Measurements from ENCODE around the gene CEP164.

CEP164 gene

DNA sequence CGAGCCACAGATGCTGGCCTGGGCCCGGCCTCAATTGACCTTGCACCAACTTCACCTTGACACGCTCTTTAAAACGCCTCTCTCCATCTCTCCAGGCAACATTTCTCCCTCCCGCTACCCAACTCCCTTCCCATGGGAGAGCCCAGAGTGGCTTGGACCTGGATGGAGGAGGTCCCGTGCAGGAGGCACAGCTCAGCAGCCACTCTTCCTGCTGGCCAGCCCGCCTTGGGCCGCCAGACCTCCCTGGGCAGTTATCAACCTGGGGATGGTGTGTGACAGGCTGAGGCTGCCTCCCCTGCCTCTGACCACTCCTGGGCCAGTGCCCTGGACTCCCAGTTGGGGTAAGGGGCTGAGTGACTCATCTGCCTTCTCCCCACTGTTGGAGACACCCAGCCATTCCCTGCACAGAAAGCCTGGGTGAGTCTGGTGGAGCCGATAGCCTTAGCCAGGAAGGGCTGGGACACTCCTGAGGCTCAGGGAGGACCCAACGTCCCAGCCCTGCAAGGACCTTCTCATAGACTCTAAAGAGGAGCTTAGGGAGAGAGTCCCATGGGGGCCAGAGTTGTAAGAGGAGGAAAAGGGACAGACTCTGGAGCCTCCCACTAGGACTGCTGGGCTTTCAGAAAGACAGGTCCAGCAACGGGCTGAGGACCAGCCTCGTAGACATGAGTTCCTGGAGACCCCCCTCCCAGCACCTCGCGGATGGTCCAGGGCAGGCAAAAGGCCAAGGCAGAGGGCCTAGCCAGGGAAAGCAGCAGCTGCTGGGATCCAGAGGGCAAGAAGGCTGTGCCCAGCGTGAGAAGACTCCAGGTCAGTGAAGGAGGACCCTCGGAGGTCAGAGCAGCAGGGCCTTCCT is 131.7 kb downstream of the CEP164 start:
- H2AK5ac ChIP-seq (ENCODE audit: low read length, severe bottlenecking): no peak overlapping the region
- H4K8ac ChIP-seq (ENCODE audit: low read length): no peak overlapping the region
- H3K36me3 ChIP-seq (ENCODE audit: control insufficient read depth in 1 of 2, insufficient read depth in 2 of 2, low read depth in 1 of 2, low read length in 2 of 2): no peaks in the 10 kb centered on the region
- no peak overlapping the region for H3K18ac ChIP-seq (ENCODE audit: low read depth in 1 of 2, low read length in 2 of 2)
- DNase-seq: no peak
- no peak overlapping the region for H2BK15ac ChIP-seq (ENCODE audit: low read depth, poor library complexity, severe bottlenecking)
- peaks cover 53 to 55% of the 10 kb centered on the region in 2 experiments for H3K27me3 ChIP-seq (ENCODE audit: control insufficient read depth in 1 of 2, insufficient read depth in 1 of 2, low read length in 2 of 2)
- no peak overlapping the region for H3K9ac ChIP-seq (ENCODE audit: low read length)
- peaks cover 3% of the 10 kb centered on the region for H3K4me1 ChIP-seq (ENCODE audit: control insufficient read depth, insufficient read depth, low read depth, low read length)
- no peak overlapping the region for H2BK120ac ChIP-seq (ENCODE audit: low read depth, low read length)
- no peak overlapping the region for H3K27ac ChIP-seq (ENCODE audit: low read length, poor library complexity, severe bottlenecking)
- no peak overlapping the region for H4K91ac ChIP-seq (ENCODE audit: low read length)
- H2BK12ac ChIP-seq (ENCODE audit: low read length in 2 of 2): no peak overlapping the region
- 78% methylated on average over 16 of the region's 16 CpGs for WGBS
- no peak overlapping the region for H3K4me2 ChIP-seq (ENCODE audit: low read length, poor library complexity, severe bottlenecking)
- peak overlapping the region; percentile 11 for H2AFZ ChIP-seq (ENCODE audit: low read depth, low read length)
- H3K4me3 ChIP-seq (ENCODE audit: insufficient read depth in 1 of 2, low read depth in 1 of 2, low read length in 2 of 2): no peak overlapping the region
- no peaks in the 10 kb centered on the region for H3K79me1 ChIP-seq (replicated peaks; ENCODE audit: low read length, poor library complexity, severe bottlenecking)
- peaks cover 11% of the 10 kb centered on the region for H3K9me3 ChIP-seq (ENCODE audit: control insufficient read depth, low read length)
- no peak overlapping the region for H3K14ac ChIP-seq (ENCODE audit: low read length in 2 of 2)
- no peak overlapping the region for H3K23ac ChIP-seq (ENCODE audit: low read length in 2 of 2)
- no peak overlapping the region for H2BK5ac ChIP-seq (ENCODE audit: low read depth, low read length, poor library complexity, severe bottlenecking)
- no peak overlapping the region for H3K4ac ChIP-seq (ENCODE audit: low read depth in 1 of 2, low read length in 2 of 2)

DNA sequence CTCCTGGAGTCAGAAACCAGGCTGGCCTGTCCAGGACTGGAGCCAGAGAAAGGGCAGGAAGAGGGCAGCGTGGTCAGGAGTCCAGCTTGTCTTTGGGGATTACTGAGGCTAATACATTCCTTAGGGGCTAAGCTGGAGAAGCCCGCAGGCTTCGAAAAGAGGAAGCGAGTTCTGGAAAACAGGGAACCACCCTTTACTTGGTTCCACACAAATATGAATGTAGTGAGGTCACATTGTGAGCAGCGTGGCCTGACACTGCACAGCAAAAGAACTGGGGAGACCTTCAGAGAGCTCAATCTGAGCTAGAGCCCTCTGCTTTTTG is 132.3 kb downstream of the CEP164 start:
- Histone ChIP-seq H3K36me3 (ENCODE audit: control insufficient read depth in 1 of 2, insufficient read depth in 2 of 2, low read depth in 1 of 2, low read length in 2 of 2) (no peaks in the 10 kb centered on the region), H2BK15ac (ENCODE audit: low read depth, poor library complexity, severe bottlenecking) (no peak overlapping the region), H3K27ac (ENCODE audit: low read length, poor library complexity, severe bottlenecking) (no peak overlapping the region), H3K14ac (ENCODE audit: low read length in 2 of 2) (no peak overlapping the region), H4K8ac (ENCODE audit: low read length) (no peak overlapping the region), H3K9me3 (ENCODE audit: control insufficient read depth, low read length) (peaks cover 7% of the 10 kb centered on the region), H3K4ac (ENCODE audit: low read depth in 1 of 2, low read length in 2 of 2) (no peak overlapping the region), H3K4me3 (ENCODE audit: insufficient read depth in 1 of 2, low read depth in 1 of 2, low read length in 2 of 2) (no peak overlapping the region), H3K18ac (ENCODE audit: low read depth in 1 of 2, low read length in 2 of 2) (no peak overlapping the region), H2BK12ac (ENCODE audit: low read length in 2 of 2) (no peak overlapping the region), H3K27me3 (ENCODE audit: control insufficient read depth in 1 of 2, insufficient read depth in 1 of 2, low read length in 2 of 2) (peaks cover 53 to 57% of the 10 kb centered on the region in 2 experiments), H2AFZ (ENCODE audit: low read depth, low read length) (no peak overlapping the region), H2BK5ac (ENCODE audit: low read depth, low read length, poor library complexity, severe bottlenecking) (no peak overlapping the region), H4K91ac (ENCODE audit: low read length) (no peak overlapping the region), H3K79me1 (replicated peaks; ENCODE audit: low read length, poor library complexity, severe bottlenecking) (no peaks in the 10 kb centered on the region), H3K9ac (ENCODE audit: low read length) (no peak overlapping the region), H2AK5ac (ENCODE audit: low read length, severe bottlenecking) (no peak overlapping the region), H3K23ac (ENCODE audit: low read length in 2 of 2) (no peak overlapping the region), H3K4me2 (ENCODE audit: low read length, poor library complexity, severe bottlenecking) (no peak overlapping the region), H2BK120ac (ENCODE audit: low read depth, low read length) (no peak overlapping the region), H3K4me1 (ENCODE audit: control insufficient read depth, insufficient read depth, low read depth, low read length) (peaks cover 3% of the 10 kb centered on the region)
- 76% methylated on average over 5 of the region's 5 CpGs for WGBS
- DNase-seq: no peak

DNA sequence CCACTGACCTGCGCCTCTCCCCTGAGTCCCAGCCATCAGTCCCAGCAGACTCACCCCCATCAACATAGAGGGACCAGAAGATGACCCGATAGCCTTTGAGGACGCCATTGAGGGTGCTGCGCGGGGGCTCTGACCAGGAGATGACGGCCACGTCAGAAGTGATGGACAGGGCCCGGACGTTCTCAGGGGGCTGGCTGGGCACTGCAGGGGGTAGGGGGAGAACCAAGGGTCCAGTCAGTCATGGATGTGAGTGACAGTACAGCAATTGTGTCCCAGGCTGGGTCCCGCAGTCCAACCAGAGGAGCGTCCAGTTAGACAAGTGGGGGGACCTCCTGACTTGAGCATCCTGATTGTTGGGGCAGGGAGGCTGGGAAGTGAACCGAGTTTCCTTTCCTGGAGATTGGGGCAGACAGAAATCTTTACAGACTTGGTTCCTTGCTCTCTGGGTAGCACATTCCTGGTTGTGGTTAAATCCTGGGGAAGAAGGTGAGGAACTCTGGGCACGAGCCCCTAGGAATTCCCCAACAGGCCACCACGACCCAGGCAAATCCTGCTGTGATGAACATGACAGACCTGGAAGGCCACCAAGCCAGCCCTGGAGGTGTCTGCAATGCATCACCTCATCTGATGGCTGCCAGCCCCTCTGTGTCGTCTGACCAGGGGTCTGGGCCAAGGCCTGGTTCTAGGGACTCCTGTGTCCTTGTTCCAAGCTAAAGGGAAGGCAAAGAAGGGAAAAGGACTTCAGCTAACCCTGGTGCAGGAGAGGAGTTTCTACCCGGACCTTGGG is 133.9 kb downstream of the CEP164 start:
- H3K4ac ChIP-seq (ENCODE audit: low read depth in 1 of 2, low read length in 2 of 2): no peak overlapping the region
- no peak overlapping the region for H2AFZ ChIP-seq (ENCODE audit: low read depth, low read length)
- H3K79me1 ChIP-seq (replicated peaks; ENCODE audit: low read length, poor library complexity, severe bottlenecking): no peaks in the 10 kb centered on the region
- WGBS: 84% methylated on average over 16 of the region's 16 CpGs
- no peak overlapping the region for H3K4me3 ChIP-seq (ENCODE audit: insufficient read depth in 1 of 2, low read depth in 1 of 2, low read length in 2 of 2)
- no peak overlapping the region for H3K27ac ChIP-seq (ENCODE audit: low read length, poor library complexity, severe bottlenecking)
- no peak overlapping the region for H3K9ac ChIP-seq (ENCODE audit: low read length)
- no peaks in the 10 kb centered on the region for H3K36me3 ChIP-seq (ENCODE audit: control insufficient read depth in 1 of 2, insufficient read depth in 2 of 2, low read depth in 1 of 2, low read length in 2 of 2)
- H2BK5ac ChIP-seq (ENCODE audit: low read depth, low read length, poor library complexity, severe bottlenecking): no peak overlapping the region
- no peaks in the 10 kb centered on the region for H3K9me3 ChIP-seq (ENCODE audit: control insufficient read depth, low read length)
- H4K8ac ChIP-seq (ENCODE audit: low read length): no peak overlapping the region
- peaks cover 46 to 49% of the 10 kb centered on the region in 2 experiments for H3K27me3 ChIP-seq (ENCODE audit: control insufficient read depth in 1 of 2, insufficient read depth in 1 of 2, low read length in 2 of 2)
- DNase-seq: no peak
- H3K4me2 ChIP-seq (ENCODE audit: low read length, poor library complexity, severe bottlenecking): no peak overlapping the region
- H3K14ac ChIP-seq (ENCODE audit: low read length in 2 of 2): no peak overlapping the region
- H3K18ac ChIP-seq (ENCODE audit: low read depth in 1 of 2, low read length in 2 of 2): no peak overlapping the region
- H2BK12ac ChIP-seq (ENCODE audit: low read length in 2 of 2): no peak overlapping the region
- no peak overlapping the region for H2BK120ac ChIP-seq (ENCODE audit: low read depth, low read length)
- no peak overlapping the region for H3K23ac ChIP-seq (ENCODE audit: low read length in 2 of 2)
- no peak overlapping the region for H2AK5ac ChIP-seq (ENCODE audit: low read length, severe bottlenecking)
- H2BK15ac ChIP-seq (ENCODE audit: low read depth, poor library complexity, severe bottlenecking): no peak overlapping the region
- peaks cover 3% of the 10 kb centered on the region for H3K4me1 ChIP-seq (ENCODE audit: control insufficient read depth, insufficient read depth, low read depth, low read length)
- H4K91ac ChIP-seq (ENCODE audit: low read length): no peak overlapping the region

DNA sequence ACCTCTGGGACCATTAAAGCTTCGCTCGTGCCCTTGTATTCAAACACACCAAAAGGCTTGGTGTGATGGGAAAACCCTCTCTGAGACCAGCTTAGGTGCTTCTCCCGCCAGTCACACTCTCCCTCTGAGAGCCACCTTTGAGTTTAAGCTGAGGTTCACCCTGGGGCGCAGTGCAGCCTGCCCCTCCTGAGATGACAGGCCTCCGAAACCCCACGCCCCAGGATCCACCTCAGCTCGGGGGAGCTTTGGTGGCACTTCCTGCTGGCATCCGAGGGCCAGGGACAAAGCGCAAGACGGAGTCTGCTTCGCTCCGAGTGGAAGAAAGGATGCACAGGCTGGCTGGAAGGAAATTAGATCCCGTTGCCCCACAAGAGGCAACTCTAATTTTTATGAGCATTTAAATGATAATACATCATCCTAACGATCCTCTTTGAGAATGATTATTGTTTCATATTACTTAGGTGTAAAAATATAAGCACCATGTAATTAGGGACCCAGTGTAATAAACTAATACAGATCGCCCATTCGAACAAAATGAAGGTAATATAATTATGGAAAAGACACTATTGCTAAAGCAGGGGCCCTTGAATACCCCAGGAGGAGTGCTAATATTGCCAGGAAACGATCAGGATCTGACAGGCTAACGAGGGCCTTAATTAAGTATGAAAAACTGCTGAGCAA is 134.7 kb downstream of the CEP164 start:
- H4K8ac ChIP-seq (ENCODE audit: low read length): no peak overlapping the region
- peaks cover 3% of the 10 kb centered on the region for H3K4me1 ChIP-seq (ENCODE audit: control insufficient read depth, insufficient read depth, low read depth, low read length)
- no peak overlapping the region for H3K14ac ChIP-seq (ENCODE audit: low read length in 2 of 2)
- H2BK15ac ChIP-seq (ENCODE audit: low read depth, poor library complexity, severe bottlenecking): no peak overlapping the region
- H3K9me3 ChIP-seq (ENCODE audit: control insufficient read depth, low read length): no peaks in the 10 kb centered on the region
- no peak overlapping the region for H3K27ac ChIP-seq (ENCODE audit: low read length, poor library complexity, severe bottlenecking)
- no peaks in the 10 kb centered on the region for H3K36me3 ChIP-seq (ENCODE audit: control insufficient read depth in 1 of 2, insufficient read depth in 2 of 2, low read depth in 1 of 2, low read length in 2 of 2)
- H3K27me3 ChIP-seq (ENCODE audit: control insufficient read depth in 1 of 2, insufficient read depth in 1 of 2, low read length in 2 of 2): peaks cover 46 to 47% of the 10 kb centered on the region in 2 experiments
- H2AK5ac ChIP-seq (ENCODE audit: low read length, severe bottlenecking): no peak overlapping the region
- no peak overlapping the region for H2AFZ ChIP-seq (ENCODE audit: low read depth, low read length)
- H2BK5ac ChIP-seq (ENCODE audit: low read depth, low read length, poor library complexity, severe bottlenecking): no peak overlapping the region
- H3K4me2 ChIP-seq (ENCODE audit: low read length, poor library complexity, severe bottlenecking): no peak overlapping the region
- H3K18ac ChIP-seq (ENCODE audit: low read depth in 1 of 2, low read length in 2 of 2): no peak overlapping the region
- H2BK120ac ChIP-seq (ENCODE audit: low read depth, low read length): no peak overlapping the region
- H4K91ac ChIP-seq (ENCODE audit: low read length): no peak overlapping the region
- no peak for DNase-seq
- H3K4ac ChIP-seq (ENCODE audit: low read depth in 1 of 2, low read length in 2 of 2): no peak overlapping the region
- H3K4me3 ChIP-seq (ENCODE audit: insufficient read depth in 1 of 2, low read depth in 1 of 2, low read length in 2 of 2): no peak overlapping the region
- H2BK12ac ChIP-seq (ENCODE audit: low read length in 2 of 2): no peak overlapping the region
- H3K23ac ChIP-seq (ENCODE audit: low read length in 2 of 2): no peak overlapping the region
- no peak overlapping the region for H3K9ac ChIP-seq (ENCODE audit: low read length)
- H3K79me1 ChIP-seq (replicated peaks; ENCODE audit: low read length, poor library complexity, severe bottlenecking): no peaks in the 10 kb centered on the region
- 81% methylated on average over 15 of the region's 18 CpGs for WGBS

Measured in mesenchymal stem cell (in vitro differentiated cells and primary cell).